Vagina (tissue), 2 donors: Measurements from ENCODE around the gene MRGPRD. TPM values are rescaled to one million over a fixed set of nuclear protein-coding genes. Genes with fewer than 3 reads are reported as not detected.
A peak's percentile ranks its signal among the peaks of the same experiment; 100 is the strongest.

ENCODE experiments used
- DNase-seq, 2 donors: peaks; one replicate each; pipeline ENCODE4 v3.0.0-alpha.2; 2017; ENCODE audit errors: extremely low spot score in 2 of 2
- H3K27ac ChIP-seq: fragments of 200-600 bp; sonication (generic); one replicate; pipeline ENCODE4 v1.5.1; 2019
- H3K27me3 ChIP-seq: fragments of 200-600 bp; sonication (generic); one replicate; pipeline ENCODE4 v1.5.1; 2019
- H3K36me3 ChIP-seq, 2 donors: fragments of 200-600 bp; sonication (generic); one replicate each; pipeline ENCODE4 v1.5.1; 2017 to 2019
- H3K4me1 ChIP-seq: fragments of 200-600 bp; sonication (generic); one replicate; pipeline ENCODE4 v1.5.1; 2019
- H3K4me3 ChIP-seq, 2 donors: fragments of 200-600 bp; sonication (generic); 1 replicate in 1 of 2; 2 replicates in 1 of 2; pipeline ENCODE4 v1.5.1; 2016 to 2019
- H3K9me3 ChIP-seq: fragments of 200-600 bp; sonication (generic); one replicate; pipeline ENCODE4 v1.5.1; 2019
- CTCF ChIP-seq, 3 experiments: fragments of 450-650 bp in 2 of 3; fragments of 200-600 bp in 1 of 3; sonication (generic) in 1 of 3; IDR thresholded peaks; one replicate each; pipeline ENCODE4 v1.5.1; 2017 to 2019; ENCODE audit warnings: antibody characterized with exemption in 3 of 3, mild to moderate bottlenecking in 2 of 3, moderate library complexity in 2 of 3
- POLR2A ChIP-seq, 2 donors: fragments of 450-650 bp; IDR thresholded peaks; one replicate each; pipeline ENCODE4 v1.6.1; 2017; ENCODE audit warnings: antibody characterized with exemption in 2 of 2, mild to moderate bottlenecking in 2 of 2, moderate library complexity in 2 of 2
- POLR2AphosphoS5 ChIP-seq, 2 donors: sonication (generic); formaldehyde crosslinking; IDR thresholded peaks; one replicate each; pipeline ENCODE4 v1.9.0; 2017; ENCODE audit warnings: antibody characterized with exemption in 2 of 2, mild to moderate bottlenecking in 2 of 2, low read depth in 1 of 2; ENCODE audit not compliant: insufficient read depth in 1 of 2
- intact Hi-C: fragments of 100-400 bp; cut with DNase I; formaldehyde crosslinking; loops from one replicate; pipeline ENCODE4 v1.15.1; 2023
- total RNA-seq: library from RNA; depleted of rRNA; stranded (reverse); fragments of >200 nt; gene quantifications from one replicate; pipeline ENCODE4 v1.2.3, GENCODE V29; 2016

The MRGPRD gene
- total RNA-seq, 1 donor from 2014 or later, result not detected

DNA sequence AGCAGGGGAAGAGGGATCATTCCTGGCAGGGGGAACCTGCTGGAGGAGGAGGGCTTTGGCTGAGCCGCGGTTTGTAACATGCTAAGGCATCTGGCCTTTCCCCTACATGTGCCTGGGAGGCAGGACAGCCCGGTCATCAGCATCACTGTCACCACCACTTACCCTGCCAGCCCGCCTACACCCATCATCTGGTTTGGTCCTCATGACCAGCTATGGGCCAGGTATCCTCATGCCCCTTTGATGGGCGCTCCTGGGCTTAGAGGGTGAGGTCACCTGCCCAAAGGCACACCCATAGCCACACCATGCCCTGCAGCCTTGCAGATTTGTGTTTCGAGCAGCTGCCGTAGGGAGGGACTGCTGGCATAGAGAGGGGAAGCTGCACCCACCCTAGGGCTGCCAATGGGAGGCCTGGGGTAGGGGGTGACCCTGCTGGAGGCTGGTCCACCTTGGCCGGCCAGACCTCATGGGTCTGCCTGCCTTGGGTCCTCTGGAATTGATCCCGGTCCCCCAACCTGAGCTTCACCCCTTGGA is 29.6 kb upstream of the MRGPRD start:
- Histone ChIP-seq H3K36me3 (peaks cover 2 to 9% of the 10 kb centered on the region in 2 donors), H3K9me3 (no peaks in the 10 kb centered on the region), H3K27me3 (no peaks in the 10 kb centered on the region), H3K4me1 (peaks cover 54% of the 10 kb centered on the region), H3K4me3 (peak overlapping the region; percentile 62 to 63), H3K27ac (peak overlapping the region; percentile 95)
- DNase-seq, result no peak
- intact Hi-C loops, result loop anchor here (5.0 kb wide), 2 partner anchors 37 to 77 kb away; partner anchors contain the start of gene TPCN2
- no peak for TF ChIP-seq POLR2A (IDR thresholded peaks at IDR 0.05)

DNA sequence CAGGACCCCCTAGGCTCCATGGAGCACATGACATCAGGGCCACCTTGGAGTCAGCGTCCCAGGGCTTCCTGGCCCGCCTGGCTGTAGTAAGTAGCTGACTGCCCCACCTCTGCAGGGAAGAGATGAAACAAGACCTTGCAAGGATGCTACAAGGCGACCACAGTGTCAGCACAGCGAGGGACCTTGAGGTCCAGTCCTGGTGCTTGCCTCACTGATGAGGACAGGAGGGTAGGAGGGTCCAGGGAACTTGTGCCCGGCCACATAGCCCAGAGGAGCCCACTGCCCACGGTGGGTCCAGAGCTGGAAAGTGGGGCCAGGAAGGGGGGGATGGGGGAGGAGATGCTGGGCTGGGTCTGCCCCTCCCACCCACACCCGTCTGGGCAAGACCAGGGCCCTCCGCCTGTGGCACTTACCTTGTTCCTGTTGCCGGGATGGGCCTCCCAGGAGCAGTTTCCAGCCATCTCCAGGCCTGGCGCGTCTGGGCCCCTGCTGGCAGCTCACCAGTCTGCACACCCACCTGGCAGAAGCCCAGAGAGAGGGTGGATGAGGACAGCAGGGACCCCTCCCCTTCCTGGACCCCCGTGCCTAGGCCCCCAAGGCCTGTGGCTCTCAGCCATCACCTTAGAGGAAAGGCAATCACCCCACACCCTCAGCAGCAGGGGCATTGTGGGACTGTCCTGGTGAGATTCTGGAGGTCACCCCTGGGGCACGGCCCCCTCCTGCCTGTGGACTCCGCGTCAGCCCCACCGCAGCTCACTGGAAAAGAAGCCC is 28.8 kb upstream of the MRGPRD start:
- no peaks in the 10 kb centered on the region for H3K27me3 ChIP-seq

DNA sequence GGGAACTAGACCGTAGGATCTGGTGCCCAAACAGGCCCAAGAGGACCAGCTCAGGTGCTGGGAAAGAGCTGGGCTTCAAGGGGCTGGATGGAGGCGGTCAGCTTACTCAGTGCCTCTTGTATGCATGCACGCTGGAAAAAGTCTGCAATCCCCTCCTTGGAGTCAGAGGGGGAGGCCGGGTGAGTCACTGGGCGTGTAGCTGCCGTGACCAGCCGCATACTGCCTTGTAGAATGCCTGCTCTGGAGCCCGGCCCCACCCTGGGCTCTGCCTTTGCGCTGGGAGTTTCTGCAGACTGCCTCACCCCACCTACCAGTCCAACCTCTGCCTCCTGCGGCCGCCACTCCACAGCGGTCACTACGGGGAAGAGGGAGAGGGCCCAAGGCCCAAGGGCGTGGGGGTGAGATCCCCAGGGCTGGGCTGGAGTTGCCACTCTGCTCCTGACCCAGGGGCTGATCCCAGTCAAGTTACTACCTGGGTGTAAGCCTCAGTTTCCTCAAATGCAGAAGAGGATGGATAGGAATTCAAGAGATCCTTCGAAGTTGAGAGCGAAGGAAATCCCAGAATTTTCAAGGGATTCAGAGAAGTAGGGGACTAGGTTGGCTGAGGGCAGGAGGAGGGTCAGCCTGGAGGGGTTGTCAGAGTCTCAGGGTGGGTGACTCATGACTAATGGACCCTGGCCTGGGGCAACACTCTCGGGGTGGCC is 28.1 kb upstream of the MRGPRD start:
- Histone ChIP-seq H3K4me1 (peaks cover 50% of the 10 kb centered on the region), H3K4me3 (peak overlapping the region; percentile 62 to 63), H3K9me3 (no peaks in the 10 kb centered on the region), H3K36me3 (peaks cover 5 to 17% of the 10 kb centered on the region in 2 donors), H3K27me3 (no peaks in the 10 kb centered on the region), H3K27ac (peak overlapping the region; percentile 95)
- TF ChIP-seq POLR2A (IDR thresholded peaks at IDR 0.05) (peak in 1 of 2 donors; percentile 63), CTCF (IDR thresholded peaks at IDR 0.05) (no peak), POLR2AphosphoS5 (IDR thresholded peaks at IDR 0.05; ENCODE audit: insufficient read depth in 1 of 2, low read depth in 1 of 2) (peak; percentile 63 to 93)
- intact Hi-C loops, result no loop called here
- DNase-seq, result no peak

More for the DNA sequence above, 28.8 kb upstream of the MRGPRD start:
- peaks cover 5 to 17% of the 10 kb centered on the region in 2 donors for H3K36me3 ChIP-seq
- peak overlapping the region; percentile 62 to 63 for H3K4me3 ChIP-seq
- H3K9me3 ChIP-seq, result no peaks in the 10 kb centered on the region
- H3K4me1 ChIP-seq, result peaks cover 53% of the 10 kb centered on the region
- intact Hi-C loops, result loop anchor here (5.0 kb wide), 2 partner anchors 38 to 78 kb away; partner anchors contain the start of gene TPCN2
- TF ChIP-seq POLR2A (IDR thresholded peaks at IDR 0.05) (no peak), POLR2AphosphoS5 (IDR thresholded peaks at IDR 0.05; ENCODE audit: insufficient read depth in 1 of 2, low read depth in 1 of 2) (no peak)
- peak overlapping the region; percentile 95 for H3K27ac ChIP-seq
- DNase-seq, result no peak

GRCh38 chr11:69007975-69008381 is 27.2 kb upstream of the MRGPRD start:
- intact Hi-C loops, result no loop called here
- H3K4me3 ChIP-seq, result peak overlapping the region; percentile 62 to 63
- DNase-seq, result no peak

DNA sequence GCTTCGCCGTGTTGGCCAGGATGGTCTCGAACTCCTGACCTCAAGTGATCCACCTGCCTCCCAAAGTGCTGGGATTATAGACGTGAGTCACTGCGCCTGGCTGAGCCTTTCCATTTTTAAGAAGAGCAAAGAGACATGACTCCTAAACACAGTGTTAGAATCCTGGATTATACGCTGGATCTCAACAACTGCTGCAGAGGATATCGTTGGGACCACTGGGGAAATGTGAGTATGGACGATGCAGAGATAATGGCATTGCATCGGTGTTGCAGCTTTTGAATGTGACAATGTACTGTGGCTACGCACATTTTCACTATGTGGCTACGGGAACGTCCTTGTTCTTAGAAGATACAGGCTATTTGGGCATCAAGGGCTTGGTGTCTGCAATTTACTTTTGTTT is 26.0 kb upstream of the MRGPRD start:
- Histone ChIP-seq H3K36me3 (peaks cover 5 to 17% of the 10 kb centered on the region in 2 donors), H3K4me3 (no peak overlapping the region), H3K9me3 (no peaks in the 10 kb centered on the region), H3K27ac (peak overlapping the region; percentile 95), H3K27me3 (no peaks in the 10 kb centered on the region), H3K4me1 (peaks cover 69% of the 10 kb centered on the region)
- intact Hi-C loops, result no loop called here
- peak in 1 of 2 donors; percentile 70 for DNase-seq
- no peak for TF ChIP-seq POLR2A (IDR thresholded peaks at IDR 0.05)
- TF ChIP-seq CTCF (IDR thresholded peaks at IDR 0.05), result no peak
- no peak for TF ChIP-seq POLR2AphosphoS5 (IDR thresholded peaks at IDR 0.05; ENCODE audit: insufficient read depth in 1 of 2, low read depth in 1 of 2)

More at GRCh38 chr11:69007975-69008381, 27.2 kb upstream of the MRGPRD start:
- no peaks in the 10 kb centered on the region for H3K27me3 ChIP-seq
- peaks cover 5 to 17% of the 10 kb centered on the region in 2 donors for H3K36me3 ChIP-seq
- H3K27ac ChIP-seq, result peak overlapping the region; percentile 95
- H3K9me3 ChIP-seq, result no peaks in the 10 kb centered on the region
- TF ChIP-seq CTCF (IDR thresholded peaks at IDR 0.05) (no peak), POLR2A (IDR thresholded peaks at IDR 0.05) (no peak), POLR2AphosphoS5 (IDR thresholded peaks at IDR 0.05; ENCODE audit: insufficient read depth in 1 of 2, low read depth in 1 of 2) (no peak)
- H3K4me1 ChIP-seq, result peaks cover 58% of the 10 kb centered on the region
